DMS79 (cell line): ENCODE data around the gene RREB1.

ENCODE experiments used
- DNase-seq: peaks from one replicate; lab custom pipeline; 2025; lab: John Stamatoyannopoulos, UW

The RREB1 gene

DNA sequence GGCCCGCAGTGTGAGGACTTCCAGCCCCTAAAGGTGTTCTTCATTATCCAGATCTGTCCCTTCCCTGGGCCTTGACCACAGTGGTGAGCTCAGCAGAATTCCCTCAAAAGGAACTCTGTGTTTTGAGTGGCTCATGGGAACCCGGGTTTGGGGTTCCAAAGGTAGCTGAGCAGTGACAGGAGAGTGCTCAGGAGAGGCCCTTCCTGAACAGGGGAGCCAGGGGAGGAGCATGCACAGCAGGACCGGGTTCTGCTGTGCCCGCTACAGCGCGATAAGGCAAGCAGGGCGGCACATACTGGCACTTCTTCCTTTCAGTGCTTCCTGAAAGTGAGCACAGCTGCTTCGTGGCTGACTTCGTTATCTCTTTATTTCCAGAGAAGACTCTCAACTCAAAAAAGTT lies 117.0 kb downstream of the RREB1 start:
- DNase-seq: no peak

DNA sequence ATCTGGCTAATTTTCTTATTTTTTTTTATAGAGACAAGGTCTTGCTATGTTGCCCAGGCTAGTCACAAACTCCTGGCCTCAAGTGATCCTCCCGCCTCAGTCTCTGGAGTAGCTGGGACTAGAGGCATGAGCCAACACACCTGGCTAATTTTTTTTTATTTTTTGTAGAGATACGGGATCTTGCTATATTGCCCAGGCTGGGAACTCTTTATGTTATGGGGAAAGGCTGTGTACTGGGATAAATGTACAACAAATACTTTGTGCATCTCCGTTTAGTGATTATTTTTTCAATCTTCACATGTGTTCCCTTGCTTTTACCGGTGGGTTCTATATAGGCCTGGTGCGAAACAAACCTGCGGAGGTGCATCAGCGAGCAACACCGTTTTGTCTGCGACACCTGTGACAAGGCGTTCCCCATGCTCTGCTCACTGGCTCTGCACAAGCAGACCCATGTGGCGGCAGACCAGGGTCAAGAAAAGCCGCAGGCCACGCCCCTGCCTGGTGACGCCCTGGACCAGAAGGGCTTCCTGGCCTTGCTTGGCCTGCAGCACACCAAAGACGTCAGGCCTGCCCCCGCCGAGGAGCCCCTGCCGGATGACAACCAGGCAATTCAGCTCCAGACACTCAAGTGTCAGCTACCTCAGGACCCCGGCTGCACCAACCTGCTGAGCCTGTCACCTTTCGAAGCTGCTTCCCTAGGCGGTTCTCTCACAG lies 121.1 kb downstream of the RREB1 start:
- no peak for DNase-seq

DNA sequence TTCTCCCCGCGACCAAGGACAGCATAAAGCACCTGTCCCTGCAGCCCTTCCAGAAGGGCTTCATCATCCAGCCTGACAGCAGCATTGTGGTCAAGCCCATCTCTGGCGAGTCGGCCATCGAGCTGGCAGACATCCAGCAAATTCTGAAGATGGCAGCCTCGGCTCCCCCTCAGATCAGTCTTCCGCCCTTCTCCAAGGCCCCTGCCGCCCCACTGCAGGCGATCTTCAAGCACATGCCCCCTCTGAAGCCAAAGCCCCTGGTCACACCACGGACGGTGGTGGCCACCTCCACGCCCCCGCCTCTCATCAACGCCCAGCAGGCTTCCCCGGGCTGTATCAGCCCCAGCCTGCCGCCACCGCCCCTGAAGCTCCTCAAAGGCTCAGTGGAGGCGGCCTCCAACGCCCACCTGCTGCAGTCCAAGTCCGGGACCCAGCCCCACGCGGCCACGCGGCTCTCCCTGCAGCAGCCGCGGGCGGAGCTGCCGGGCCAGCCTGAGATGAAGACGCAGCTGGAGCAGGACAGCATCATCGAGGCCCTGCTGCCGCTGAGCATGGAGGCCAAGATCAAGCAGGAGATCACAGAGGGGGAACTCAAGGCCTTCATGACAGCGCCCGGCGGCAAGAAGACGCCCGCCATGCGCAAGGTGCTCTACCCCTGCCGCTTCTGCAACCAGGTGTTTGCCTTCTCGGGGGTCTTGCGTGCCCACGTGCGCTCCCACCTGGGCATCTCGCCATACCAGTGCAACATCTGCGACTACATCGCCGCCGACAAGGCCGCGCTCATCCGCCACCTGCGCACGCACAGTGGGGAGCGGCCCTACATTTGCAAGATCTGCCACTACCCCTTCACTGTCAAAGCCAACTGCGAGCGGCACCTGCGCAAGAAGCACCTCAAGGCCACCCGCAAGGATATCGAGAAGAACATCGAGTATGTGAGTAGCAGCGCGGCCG lies 121.9 kb downstream of the RREB1 start:
- no peak for DNase-seq

GRCh38 chr6:7230327-7230691 lies 122.5 kb downstream of the RREB1 start:
- DNase-seq: no peak

DNA sequence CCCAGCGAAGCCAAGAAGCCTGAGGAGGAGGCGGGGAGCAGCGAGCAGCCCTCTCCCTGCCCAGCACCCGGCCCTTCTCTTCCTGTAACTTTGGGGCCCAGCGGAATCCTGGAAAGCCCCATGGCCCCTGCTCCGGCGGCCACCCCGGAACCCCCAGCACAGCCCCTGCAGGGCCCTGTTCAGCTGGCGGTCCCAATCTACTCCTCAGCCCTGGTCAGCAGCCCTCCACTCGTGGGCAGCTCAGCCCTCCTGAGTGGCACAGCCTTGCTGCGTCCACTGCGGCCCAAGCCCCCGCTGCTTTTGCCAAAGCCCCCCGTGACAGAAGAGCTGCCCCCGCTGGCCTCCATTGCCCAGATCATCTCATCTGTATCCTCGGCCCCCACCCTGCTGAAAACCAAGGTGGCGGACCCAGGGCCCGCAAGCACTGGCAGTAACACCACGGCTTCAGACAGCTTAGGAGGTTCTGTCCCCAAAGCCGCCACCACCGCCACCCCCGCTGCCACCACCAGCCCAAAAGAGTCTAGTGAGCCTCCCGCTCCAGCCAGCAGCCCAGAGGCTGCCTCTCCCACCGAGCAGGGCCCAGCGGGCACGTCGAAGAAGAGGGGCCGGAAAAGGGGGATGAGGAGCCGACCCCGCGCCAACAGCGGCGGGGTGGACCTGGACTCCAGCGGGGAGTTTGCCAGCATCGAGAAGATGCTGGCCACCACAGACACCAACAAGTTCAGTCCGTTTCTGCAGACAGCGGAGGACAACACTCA lies 123.4 kb downstream of the RREB1 start:
- no peak for DNase-seq

DNA sequence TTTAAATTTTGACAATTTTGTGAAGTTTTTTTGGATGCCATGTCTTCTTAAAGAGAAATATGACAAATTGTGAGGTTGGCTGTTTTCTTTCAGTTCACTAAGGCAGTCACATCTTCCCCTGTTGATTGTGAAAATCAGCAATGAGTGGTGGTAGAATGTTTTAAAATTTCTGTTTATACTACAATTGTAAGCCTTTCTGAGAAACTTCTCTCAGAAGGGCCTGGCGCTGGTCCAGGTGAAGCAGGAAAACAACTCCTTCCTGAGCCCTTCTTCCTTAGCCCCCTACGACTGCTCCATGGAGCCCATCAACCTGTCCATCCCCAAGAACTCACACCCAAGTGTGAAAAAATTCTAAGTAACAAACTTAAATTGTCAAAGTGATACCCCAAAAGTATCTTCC lies 124.6 kb downstream of the RREB1 start:
- no peak for DNase-seq

DNA sequence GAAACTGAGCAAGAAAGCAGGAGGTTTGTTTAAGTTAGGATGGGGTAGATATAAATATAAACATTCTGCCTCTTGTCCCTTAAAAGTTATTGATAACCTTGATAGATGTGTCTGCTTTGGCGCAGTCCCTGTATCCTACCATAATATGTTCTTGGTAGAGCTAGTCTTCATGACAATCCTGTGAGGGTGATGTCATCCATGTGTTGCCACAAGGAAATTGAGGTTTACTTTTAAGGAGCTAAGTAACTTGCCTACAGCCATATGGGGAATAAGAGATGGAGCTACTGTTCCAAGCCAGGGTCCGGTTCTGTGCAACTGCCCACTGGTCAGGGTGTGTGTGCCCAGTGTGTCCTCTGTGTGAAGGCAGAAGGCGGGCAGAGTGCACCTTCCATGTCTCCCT lies 126.8 kb downstream of the RREB1 start:
- no peak for DNase-seq

- no peak for DNase-seq
Observed at GRCh38 chr6:7235712-7236305, 128.0 kb downstream of the RREB1 start.

DNA sequence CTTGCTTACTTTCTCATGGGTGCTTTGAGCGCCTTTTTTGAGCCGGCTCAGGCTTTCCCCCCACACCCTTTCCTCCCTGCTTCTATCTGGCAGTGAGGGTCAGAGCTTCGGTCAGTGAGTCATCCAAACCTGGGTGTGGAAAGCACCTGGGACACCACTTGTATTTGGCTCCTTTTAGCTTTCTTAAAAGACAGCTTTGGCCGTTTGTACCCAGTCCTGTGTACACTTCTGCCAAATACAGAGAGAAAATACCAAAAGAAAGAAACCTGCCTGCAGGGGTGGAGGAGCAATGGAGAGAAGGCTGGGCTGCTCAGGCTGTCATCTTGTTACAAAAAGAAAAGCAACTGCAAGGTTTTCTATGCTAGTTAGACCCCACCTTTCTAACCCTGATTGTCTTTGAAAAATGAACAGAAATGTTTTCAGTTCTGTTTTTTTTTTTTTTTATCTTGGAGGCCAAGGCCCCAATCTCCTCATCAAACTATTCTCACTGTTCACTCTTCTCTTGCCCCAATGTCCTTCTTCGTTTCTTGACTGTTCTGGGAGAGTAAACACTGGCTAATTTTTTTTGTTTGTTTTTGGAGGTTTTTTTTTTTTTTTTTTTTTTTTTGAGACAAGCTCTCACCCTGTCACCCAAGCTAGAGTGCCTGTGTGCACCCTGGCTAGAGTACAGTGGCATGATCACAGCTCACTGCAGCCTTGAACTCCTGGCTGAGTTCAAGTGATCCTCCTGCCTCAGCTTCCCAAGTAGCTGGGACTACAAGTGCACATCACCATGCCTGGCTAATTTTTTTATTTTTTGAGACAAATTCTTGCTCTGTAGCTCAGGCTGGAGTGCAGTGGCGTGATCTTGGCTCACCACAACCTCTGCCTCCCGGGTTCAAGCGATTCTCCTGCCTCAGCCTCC lies 128.8 kb downstream of the RREB1 start:
- no peak for DNase-seq

DNA sequence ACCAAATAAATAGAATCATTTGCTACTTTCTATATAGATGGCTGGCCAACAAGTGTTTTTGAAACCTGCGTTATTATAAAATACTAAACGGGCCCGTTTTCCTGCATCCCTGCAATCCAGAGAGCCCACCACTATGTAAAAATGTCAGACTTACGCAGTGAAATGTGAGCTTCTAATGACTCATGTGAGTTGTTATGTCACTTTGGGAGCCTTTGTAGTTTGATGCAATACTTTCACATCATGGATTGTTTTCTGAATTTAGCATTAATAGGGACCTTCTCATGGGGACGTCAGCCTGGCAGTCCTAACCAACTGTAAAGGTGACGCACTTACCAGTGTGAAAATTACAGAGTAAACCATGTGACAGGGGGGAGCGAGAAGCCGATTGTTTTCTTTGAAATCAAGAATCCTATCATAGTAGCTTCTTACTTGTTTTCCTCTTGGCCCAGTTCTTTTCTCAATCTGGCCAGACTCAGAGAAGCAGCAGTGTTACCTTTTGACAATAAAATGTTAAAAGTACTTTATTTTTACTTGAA lies 130.0 kb downstream of the RREB1 start:
- no peak for DNase-seq

GRCh38 chr6:7238526-7238899 lies 130.8 kb downstream of the RREB1 start:
- no peak for DNase-seq

- no peak for DNase-seq
Observed at GRCh38 chr6:7238900-7239589, 131.3 kb downstream of the RREB1 start.

DNA sequence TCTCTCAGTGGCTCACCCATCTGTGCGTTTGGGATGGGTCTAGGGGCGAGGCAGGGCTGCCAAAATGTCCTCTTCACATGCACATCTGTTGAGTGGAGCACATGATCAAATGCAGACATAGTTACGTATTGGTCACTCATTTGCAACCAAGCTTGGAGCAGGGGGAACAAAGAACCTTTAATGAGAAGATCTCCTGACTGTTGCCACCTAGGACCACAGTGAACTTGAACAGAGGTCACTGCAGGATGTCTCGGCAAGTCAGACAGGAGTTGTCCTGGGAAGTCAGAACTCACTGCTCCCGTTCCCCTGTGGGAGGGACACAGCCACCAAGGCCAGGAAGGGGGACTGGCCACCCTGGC lies 131.8 kb downstream of the RREB1 start:
- DNase-seq: no peak

DNA sequence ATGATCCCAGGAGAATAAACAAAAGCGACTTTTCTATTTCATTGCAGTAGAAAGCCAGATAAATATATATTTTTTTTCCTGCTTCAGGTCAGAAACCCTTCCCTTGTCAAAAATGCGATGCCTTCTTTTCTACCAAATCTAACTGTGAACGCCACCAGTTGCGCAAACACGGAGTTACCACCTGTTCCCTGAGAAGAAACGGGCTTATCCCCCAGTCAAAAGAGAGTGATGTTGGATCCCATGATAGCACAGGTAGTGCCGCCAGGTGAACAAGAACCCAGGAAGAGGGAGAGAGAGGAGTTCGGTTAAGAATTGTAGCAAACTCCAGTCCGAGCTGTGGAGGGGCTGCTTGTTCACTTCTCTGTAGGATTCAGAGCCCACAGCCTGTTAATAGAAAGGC lies 132.6 kb downstream of the RREB1 start:
- no peak for DNase-seq

- DNase-seq: no peak
Observed at GRCh38 chr6:7241160-7241559, 133.4 kb downstream of the RREB1 start.

DNA sequence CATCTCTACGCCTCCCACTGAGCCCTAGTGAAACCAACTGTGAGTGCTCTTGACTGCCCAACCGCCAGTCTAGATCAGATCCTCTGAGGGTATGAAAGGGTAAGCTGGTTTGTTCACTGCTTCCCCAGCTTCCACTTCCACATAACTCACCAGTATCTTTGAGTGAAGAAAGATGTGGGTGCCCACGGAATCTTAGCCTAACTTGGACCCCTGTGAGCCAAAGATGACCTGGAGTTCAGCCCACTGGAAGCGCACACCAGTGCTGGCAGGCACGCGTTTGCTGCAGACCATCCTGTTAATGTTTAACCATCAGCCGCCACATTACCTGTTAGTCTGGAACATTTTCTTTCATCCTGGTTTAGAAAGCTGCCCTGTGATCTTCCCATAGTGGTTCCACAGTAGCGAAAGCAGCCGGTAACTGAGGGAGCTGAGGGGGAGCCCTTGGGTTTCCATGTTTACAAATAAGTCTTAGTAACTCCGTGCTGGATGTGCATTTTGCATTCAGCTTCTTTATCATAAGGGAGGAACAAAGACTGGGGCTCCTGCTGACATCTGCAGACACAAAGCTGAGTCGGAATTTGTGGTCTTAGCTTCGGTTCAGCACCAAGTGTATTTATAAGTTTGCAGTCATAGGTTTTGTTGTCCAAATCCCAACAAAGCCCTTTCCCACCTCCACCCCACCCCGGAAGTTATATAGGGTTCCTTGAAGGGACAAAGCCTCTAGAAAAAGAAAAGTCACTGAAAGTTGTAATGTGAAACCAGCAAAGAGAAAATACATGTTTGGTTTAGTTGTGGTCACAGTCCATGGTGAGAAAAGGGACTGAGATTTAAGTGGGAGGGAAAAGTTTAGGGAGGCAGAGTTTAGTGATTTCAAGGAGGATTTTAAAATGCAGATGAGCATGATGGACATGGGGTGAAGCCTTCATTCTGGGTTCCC lies 134.2 kb downstream of the RREB1 start:
- no peak for DNase-seq

- DNase-seq: no peak
Observed at GRCh38 chr6:7242835-7243178, 135.0 kb downstream of the RREB1 start.

GRCh38 chr6:7243179-7243981 lies 135.6 kb downstream of the RREB1 start:
- DNase-seq: no peak
